Measurements from ENCODE around the gene NCOA6.

The NCOA6 gene

GRCh38 chr20:34825530-34826362 lies at the start of gene NCOA6:
Gene NCOA6 (minus strand): TSS chr20:34825651. CDS start chr20:34782355, 43,296 bp downstream.
- peak; percentile 77 for DNase-seq

GRCh38 chr20:34874094-34874654 lies 48.7 kb upstream of the NCOA6 start:
- DNase-seq = peak; percentile 88

- DNase-seq = no peak
Observed at GRCh38 chr20:34873583-34874093, 48.2 kb upstream of the NCOA6 start.

GRCh38 chr20:34872622-34873224 lies 47.3 kb upstream of the NCOA6 start, which contains the start of gene GGT7:
Gene GGT7 (minus strand): TSS chr20:34872856. CDS start chr20:34872815, 41 bp downstream.
- DNase-seq = peak; percentile 74

- DNase-seq = peak; percentile 3
Observed at GRCh38 chr20:34871966-34872621, 46.6 kb upstream of the NCOA6 start.

- DNase-seq = peak; percentile 1
Observed at GRCh38 chr20:34871320-34871926, 46.0 kb upstream of the NCOA6 start.

GRCh38 chr20:34864216-34864615 lies 38.8 kb upstream of the NCOA6 start:
- DNase-seq = no peak

GRCh38 chr20:34863421-34863965 lies 38.0 kb upstream of the NCOA6 start:
- no peak for DNase-seq

GRCh38 chr20:34862724-34863123 lies 37.3 kb upstream of the NCOA6 start:
- DNase-seq = no peak

GRCh38 chr20:34861386-34862084 lies 36.1 kb upstream of the NCOA6 start:
- DNase-seq = no peak

GRCh38 chr20:34859826-34860545 lies 34.5 kb upstream of the NCOA6 start:
- no peak for DNase-seq

- DNase-seq = no peak
Observed at GRCh38 chr20:34859367-34859766, 33.9 kb upstream of the NCOA6 start.

- no peak for DNase-seq
Observed at GRCh38 chr20:34852298-34852697, 26.8 kb upstream of the NCOA6 start.

- DNase-seq = no peak
Observed at GRCh38 chr20:34850969-34851368, 25.5 kb upstream of the NCOA6 start.

- no peak for DNase-seq
Observed at GRCh38 chr20:34849778-34850177, 24.3 kb upstream of the NCOA6 start.

- no peak for DNase-seq
Observed at GRCh38 chr20:34848597-34848996, 23.1 kb upstream of the NCOA6 start.

- no peak for DNase-seq
Observed at GRCh38 chr20:34843421-34843820, 18.0 kb upstream of the NCOA6 start.

- no peak for DNase-seq
Observed at GRCh38 chr20:34842143-34842542, 16.7 kb upstream of the NCOA6 start.

GRCh38 chr20:34834459-34834893 lies 9.0 kb upstream of the NCOA6 start:
- DNase-seq = peak; percentile 36

- no peak for DNase-seq
Observed at GRCh38 chr20:34831936-34832335, 6.5 kb upstream of the NCOA6 start.

- no peak for DNase-seq
Observed at GRCh38 chr20:34829191-34829590, 3.7 kb upstream of the NCOA6 start.

Data from fibroblast of upper back skin (primary cell).